HG03439 (cell line): ENCODE data around the gene IFNG.

Source experiments
- ATAC-seq: cut with Tn5 transposase; IDR thresholded peaks from one replicate; pipeline ENCODE4 v1.9.1; 2021; ENCODE audit warnings: mild to moderate bottlenecking, moderate library complexity; ENCODE audit not compliant: unreplicated experiment

The IFNG gene

DNA sequence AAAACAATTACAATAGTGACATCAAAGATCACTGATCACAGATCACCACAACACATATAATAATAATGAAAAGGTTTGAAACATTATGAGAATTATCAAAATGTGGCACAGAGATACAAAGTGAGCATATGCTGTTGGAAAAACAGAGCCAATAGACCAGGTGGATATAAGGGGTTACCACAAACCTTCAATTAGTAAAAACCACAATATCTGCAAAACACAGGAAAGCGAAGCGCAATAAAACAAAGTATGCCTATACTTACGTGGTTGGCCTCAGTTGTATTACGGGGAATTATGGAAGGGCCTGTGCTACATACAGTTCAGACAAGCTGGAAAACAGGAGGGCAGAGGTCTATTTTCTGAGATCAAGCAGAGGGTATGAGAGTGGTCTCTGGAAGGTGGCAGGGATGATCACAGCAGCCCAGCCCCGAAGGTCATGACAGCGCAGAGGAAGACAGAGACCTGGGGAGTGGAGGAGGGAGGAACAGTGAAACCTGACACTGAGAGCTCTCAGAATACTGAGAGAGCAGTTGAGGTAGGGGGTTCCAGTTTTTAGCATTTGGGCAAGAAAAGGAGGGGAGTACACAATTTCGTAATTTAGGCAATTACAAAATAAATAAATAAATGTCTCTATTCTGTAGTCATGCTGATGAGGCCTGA lies 41.3 kb downstream of the IFNG start:
- ATAC-seq = no peak

DNA sequence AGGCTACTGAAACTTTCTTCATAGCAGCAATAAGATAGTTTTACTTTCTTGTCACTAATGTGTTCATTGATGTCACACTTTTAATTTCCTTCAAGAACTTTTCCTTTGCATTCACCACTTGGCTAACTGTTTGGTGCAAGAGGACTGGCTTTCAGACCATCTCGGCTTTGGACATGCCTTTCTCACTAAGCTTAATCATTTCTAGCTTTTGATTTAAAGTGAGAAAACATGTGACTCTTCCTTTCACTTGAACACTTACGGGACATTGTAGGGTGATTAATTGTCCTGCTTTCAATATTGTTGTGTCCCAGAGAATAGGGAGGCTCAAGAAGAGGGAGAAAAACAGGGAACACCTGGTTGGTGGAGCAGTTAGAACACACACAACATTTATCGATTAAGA lies 41.9 kb downstream of the IFNG start:
- no peak for ATAC-seq

DNA sequence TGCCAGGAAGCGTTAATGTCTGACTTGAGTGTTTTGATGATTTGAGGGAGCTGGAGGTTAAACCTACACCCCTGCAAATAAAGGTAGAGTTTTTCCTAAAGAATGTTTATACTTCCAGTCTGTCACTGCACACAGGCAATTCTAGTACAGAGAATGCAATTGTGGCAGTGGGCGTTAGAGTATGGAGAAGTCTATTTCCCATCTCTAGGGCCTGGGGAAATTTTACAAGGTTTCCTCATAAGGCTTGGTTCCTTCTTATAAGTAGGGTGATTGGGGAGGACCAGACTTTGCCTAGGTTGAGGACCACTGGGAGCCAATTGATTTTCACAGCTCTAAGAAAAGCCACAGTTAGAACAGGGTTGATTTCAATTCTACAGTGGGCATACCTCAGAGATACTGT lies 44.3 kb downstream of the IFNG start:
- ATAC-seq = no peak

DNA sequence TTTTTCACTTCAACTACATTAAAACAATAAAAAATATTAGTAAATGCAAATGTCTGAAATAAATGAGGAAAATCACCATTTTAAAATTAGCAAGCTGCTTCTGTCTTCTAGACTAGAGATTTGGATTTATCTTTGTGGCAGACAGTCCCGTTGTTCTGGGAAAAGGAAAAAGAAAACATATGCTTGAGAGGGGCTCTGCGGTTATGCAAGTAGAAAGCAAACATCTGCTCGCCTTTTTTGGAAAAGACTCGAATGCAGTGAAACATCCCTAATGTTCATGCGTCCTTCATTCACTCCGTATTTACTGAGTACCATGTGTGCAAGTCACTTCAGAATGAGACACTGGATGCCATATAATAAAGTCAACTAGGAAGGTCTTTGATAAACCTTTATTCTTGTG lies 44.9 kb downstream of the IFNG start:
- ATAC-seq = no peak

DNA sequence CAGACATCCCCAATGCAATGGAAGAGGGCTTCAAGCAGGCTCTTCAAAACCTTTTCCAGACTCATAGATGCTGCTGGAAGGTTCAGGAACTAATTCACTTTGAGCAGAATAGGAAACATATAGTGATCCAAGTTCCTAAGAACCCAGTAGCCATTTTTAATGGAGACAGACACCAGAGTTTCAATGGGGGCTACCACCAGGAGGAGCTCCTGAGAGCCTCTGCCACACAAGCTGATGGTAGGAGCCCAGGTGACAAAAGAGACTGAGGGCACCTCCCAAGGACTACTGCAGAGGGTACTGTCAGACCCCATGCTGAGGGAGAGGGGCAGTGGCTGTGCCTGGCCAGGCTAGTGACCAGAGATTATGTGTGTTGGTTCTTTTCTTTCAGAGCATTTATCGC lies 45.9 kb downstream of the IFNG start:
- peak; percentile 61 for ATAC-seq

DNA sequence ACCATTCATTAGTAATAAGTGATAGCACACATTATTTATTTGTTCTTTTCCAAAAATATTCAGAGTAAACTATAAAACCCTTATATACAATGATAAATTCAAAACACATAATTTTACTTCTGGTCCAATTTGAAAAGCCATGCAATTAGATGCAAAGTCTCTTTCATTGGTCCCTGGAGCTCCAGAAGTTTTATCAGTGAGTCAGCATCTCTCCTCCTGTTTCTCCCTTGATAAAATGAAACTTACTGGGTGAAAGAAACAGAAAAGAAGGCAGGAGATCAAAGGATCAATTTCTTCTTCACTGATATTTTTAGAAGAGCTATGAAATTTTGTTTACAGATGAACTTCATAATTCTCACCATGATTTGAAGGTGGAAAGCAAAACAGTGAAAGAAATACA lies 47.5 kb downstream of the IFNG start:
- ATAC-seq = no peak

DNA sequence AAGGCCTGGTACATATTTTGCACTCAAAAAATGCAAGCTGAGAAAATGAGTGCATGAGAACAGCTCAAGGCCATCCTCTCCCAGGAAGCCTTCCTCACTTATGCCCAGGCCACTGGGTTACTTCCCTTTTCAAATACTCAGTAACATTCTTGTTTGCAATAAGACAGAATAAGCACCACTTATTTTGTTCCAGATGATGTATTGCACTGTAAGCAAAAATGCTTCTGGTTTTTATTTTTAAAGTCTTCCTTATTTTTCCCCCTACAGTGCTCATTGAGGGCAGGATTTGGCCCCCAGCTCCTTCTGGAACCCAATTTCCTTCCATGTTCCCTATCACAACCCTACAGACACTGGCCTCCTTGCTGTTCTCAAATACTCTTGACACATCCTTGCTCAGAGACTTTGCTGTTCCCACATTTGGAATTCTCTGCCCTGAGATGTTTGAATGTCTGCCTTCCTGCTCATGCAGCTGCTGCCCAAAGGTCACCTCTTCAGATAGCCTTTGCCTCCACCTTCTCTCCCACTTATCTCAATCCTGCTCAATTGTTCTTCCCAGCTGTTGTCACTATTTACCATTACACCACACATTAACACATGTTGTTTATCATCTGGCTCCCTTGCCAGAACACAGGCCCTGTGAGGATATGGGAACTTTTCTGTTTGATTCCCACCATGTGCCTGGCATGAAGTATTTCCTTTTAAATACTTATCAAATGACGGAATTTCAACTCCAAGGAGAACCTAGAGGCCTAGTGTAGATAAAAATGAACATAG lies 49.9 kb downstream of the IFNG start:
- no peak for ATAC-seq

DNA sequence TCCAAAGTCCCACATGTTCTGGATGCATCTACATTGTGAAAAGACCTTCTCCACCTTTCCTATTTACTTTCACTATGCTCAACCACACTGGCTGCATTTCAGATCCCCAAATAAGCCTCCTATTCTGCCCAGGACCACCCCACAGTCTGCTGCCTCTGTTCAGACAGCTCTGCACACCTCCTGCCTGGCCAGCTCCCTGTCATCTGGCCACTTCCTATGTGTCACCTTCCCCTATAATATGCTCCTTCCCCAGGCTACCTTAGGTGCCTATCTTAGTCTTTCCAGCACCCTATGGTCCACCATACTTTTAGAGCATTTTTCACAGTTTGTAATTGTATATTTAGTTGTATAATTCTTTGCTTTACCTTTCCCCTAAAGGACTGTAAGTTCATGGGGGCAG lies 50.5 kb downstream of the IFNG start:
- ATAC-seq = no peak

DNA sequence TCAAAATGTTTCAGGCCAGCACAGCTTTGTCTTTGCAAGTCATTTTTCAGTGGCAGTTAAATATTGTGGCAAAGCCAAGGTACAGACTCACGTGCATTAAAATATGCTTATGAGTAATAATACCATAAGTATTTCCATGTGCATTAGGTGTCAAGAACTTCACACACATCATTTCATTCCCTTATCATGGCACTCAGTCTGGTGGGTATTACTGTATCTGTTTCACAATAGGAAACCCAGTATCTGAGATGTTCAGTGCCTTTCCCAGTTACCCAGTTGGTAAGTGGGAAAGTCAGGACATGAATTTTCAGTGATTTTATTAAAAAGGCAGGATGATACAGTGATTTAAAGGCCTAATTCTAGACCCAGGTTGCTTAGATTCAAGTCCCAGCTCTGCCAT lies 52.9 kb downstream of the IFNG start:
- ATAC-seq = no peak

DNA sequence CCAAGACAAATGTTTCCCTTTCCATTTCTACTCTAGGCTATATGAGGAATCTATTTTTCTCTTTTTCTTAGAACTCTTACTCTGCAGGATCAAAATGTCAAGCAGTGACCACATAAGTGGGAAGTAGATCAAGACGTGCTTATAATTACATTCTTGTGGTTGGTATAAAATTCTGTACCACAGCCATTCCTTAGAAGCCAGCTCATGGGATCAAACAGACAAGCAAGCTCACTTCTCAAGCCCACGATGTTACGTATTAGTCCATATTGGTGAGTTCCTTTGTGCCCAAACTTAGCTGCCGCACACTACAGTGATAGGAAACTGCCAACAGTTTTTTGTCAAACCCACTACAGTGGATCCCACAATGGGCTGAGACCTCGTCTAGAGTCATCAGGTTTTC lies 53.4 kb downstream of the IFNG start:
- ATAC-seq = no peak
